K562 (cell line): Measurements from ENCODE around the gene ASPHD2. TPM values are rescaled to one million over a fixed set of nuclear protein-coding genes. Genes with fewer than 3 reads are reported as not detected.

ENCODE experiments used
- ATAC-seq: fragments of 200-7000 bp; cut with Tn5 transposase; 3 replicates; pipeline ENCODE4 v1.9.1; 2020; ENCODE audit warnings: moderate library complexity
- BruUV-seq: library from RNA; stranded (reverse); fragments of 400-500 nt; replicated peaks from 2 replicates; lab custom pipeline; 2021; lab: Mats Ljungman, UMichigan
- CTCF ChIA-PET: fragments of 300-600 bp; formaldehyde crosslinking; extraction: SDS; loops from one replicate; lab custom pipeline; 2021; ENCODE audit warnings: low intra/inter-chr PET ratio; lab: Yijun Ruan, JAX
- POLR2A ChIA-PET: fragments of 300-600, 350-650 bp; sonication (Branson Sonifier 250); formaldehyde crosslinking; extraction: SDS; loops from one replicate; lab custom pipeline; 2021; ENCODE audit warnings: antibody characterized with exemption, inconsistent platforms; lab: Yijun Ruan, JAX
- DNase-seq, 4 experiments: peaks; one replicate each; pipeline versions ENCODE4 v3.0.0 to v3.0.0-alpha.2; 2011 to 2018; ENCODE audit warnings: low spot score in 3 of 4, mixed read lengths in 3 of 4; ENCODE audit errors: extremely low read depth in 1 of 4
- FAIRE-seq: peaks from 2 replicates; lab custom pipeline; 2011; peaks lifted over from hg19 to GRCh38; lab: Jason Lieb, UNC
- H2AFZ ChIP-seq: 2 replicates; pipeline ENCODE4 v1.6.0; 2011; ENCODE audit warnings: low read depth, low read length, control low read depth, inconsistent platforms
- H3K27ac ChIP-seq: fragments of 200-600 bp; 3 replicates; pipeline ENCODE4 v1.8.0; 2011; ENCODE audit warnings: low read depth, mild to moderate bottlenecking, control low read depth, inconsistent platforms, low read length, moderate library complexity, mixed read lengths; ENCODE audit errors: extremely low read depth
- H3K27me3 ChIP-seq, 2 experiments: fragments of 300-600 bp in 1 of 2; 2 replicates in 1 of 2; 3 replicates in 1 of 2; pipeline versions ENCODE4 v1.6.0 to v1.8.0; 2011; ENCODE audit warnings: inconsistent platforms in 2 of 2, low read length in 2 of 2, mild to moderate bottlenecking in 1 of 2, mixed read lengths in 1 of 2, moderate library complexity in 1 of 2; ENCODE audit not compliant: control insufficient read depth in 2 of 2, insufficient read depth in 2 of 2
- H3K36me3 ChIP-seq: fragments of 300-600 bp; 3 replicates; pipeline ENCODE4 v1.8.0; 2011; ENCODE audit warnings: mild to moderate bottlenecking, low read length, inconsistent platforms; ENCODE audit not compliant: control insufficient read depth, insufficient read depth
- H3K4me1 ChIP-seq, 2 experiments: fragments of 200-600 bp in 1 of 2; replicated peaks in 1 of 2; 2 replicates in 1 of 2; 3 replicates in 1 of 2; pipeline versions ENCODE4 v1.5.1 to v1.8.0; 2011; ENCODE audit warnings: inconsistent platforms in 2 of 2, low read length in 2 of 2, mild to moderate bottlenecking in 1 of 2, mixed read lengths in 1 of 2, moderate library complexity in 1 of 2; ENCODE audit not compliant: control insufficient read depth in 2 of 2, insufficient read depth in 2 of 2
- H3K4me2 ChIP-seq: 2 replicates; pipeline ENCODE4 v1.6.1; 2011; ENCODE audit warnings: low read length, control low read depth, inconsistent platforms, mixed read lengths; ENCODE audit not compliant: insufficient read depth
- H3K4me3 ChIP-seq: fragments of 200-600 bp; sonication (generic), shearing (Covaris generic); 2 replicates; pipeline ENCODE4 v1.5.1; 2016; ENCODE audit warnings: control low read depth, inconsistent platforms
- H3K79me2 ChIP-seq: fragments of 200-600 bp; 3 replicates; pipeline ENCODE4 v1.8.0; 2011; ENCODE audit warnings: low read length, inconsistent platforms; ENCODE audit not compliant: control insufficient read depth, insufficient read depth
- H3K9ac ChIP-seq, 2 experiments: 2 replicates each; pipeline versions ENCODE4 v1.6.0 to v1.6.1; 2011; ENCODE audit warnings: low read depth in 2 of 2, low read length in 2 of 2, control low read depth in 1 of 2, inconsistent platforms in 1 of 2, mild to moderate bottlenecking in 1 of 2, mixed read lengths in 1 of 2; ENCODE audit not compliant: insufficient read depth in 1 of 2
- H3K9me1 ChIP-seq: one replicate; pipeline ENCODE4 v1.6.0; 2011; ENCODE audit warnings: inconsistent platforms, mild to moderate bottlenecking, low read length, moderate library complexity; ENCODE audit not compliant: control insufficient read depth, insufficient read depth
- H3K9me3 ChIP-seq: replicated peaks from 2 replicates; pipeline ENCODE4 v1.5.1; 2011; ENCODE audit warnings: low read depth, low read length, inconsistent platforms; ENCODE audit not compliant: control insufficient read depth, insufficient read depth
- H4K20me1 ChIP-seq: replicated peaks from 2 replicates; pipeline ENCODE4 v1.6.1; 2011; ENCODE audit warnings: low read length, inconsistent platforms, mixed read lengths; ENCODE audit not compliant: control insufficient read depth, insufficient read depth
- CREB1 ChIP-seq, 2 experiments: sonication (generic) in 1 of 2; formaldehyde crosslinking in 1 of 2; IDR thresholded peaks; 2 replicates each; pipeline versions ENCODE4 v1.6.1 to v1.8.0; 2012 to 2022; ENCODE audit warnings: inconsistent platforms in 1 of 2, mild to moderate bottlenecking in 1 of 2, missing genetic modification reagents in 1 of 2, moderate library complexity in 1 of 2
- E2F3 ChIP-seq: fragments of 250-450 bp; sonication (Bioruptor Pico); IDR thresholded peaks from 2 replicates; pipeline ENCODE4 v1.4.0; 2020; ENCODE audit warnings: mild to moderate bottlenecking
- HCFC1 ChIP-seq: IDR thresholded peaks from 2 replicates; pipeline ENCODE4 v1.6.1; 2012; ENCODE audit warnings: low read depth, low read length, improper control_type of control experiment
- MAFF ChIP-seq: IDR thresholded peaks from 2 replicates; pipeline ENCODE4 v1.6.1; 2012; ENCODE audit warnings: low read length, improper control_type of control experiment
- MAFG ChIP-seq: fragments of 450-650 bp; conservative IDR thresholded peaks from 2 replicates; pipeline ENCODE4 v1.6.1; 2016; ENCODE audit warnings: missing genetic modification characterization, missing compliant biosample characterization
- MCM5 ChIP-seq: fragments of 450-650 bp; IDR thresholded peaks from 2 replicates; pipeline ENCODE4 v1.6.1; 2016; ENCODE audit warnings: low read depth
- RAD51 ChIP-seq: fragments of 450-650 bp; IDR thresholded peaks from 2 replicates; pipeline ENCODE4 v1.7.1; 2016; ENCODE audit warnings: low read depth, mild to moderate bottlenecking, borderline replicate concordance
- TFAM ChIP-seq: fragments of 250-450 bp; sonication (Bioruptor Pico); conservative IDR thresholded peaks from 2 replicates; pipeline ENCODE4 v1.5.0; 2021; ENCODE audit warnings: mild to moderate bottlenecking, moderate library complexity
- ZNF143 ChIP-seq: sonication (generic); formaldehyde crosslinking; IDR thresholded peaks from 2 replicates; pipeline ENCODE4 v1.9.0; 2022; ENCODE audit warnings: mild to moderate bottlenecking, missing genetic modification reagents
- ZNF778 ChIP-seq: fragments of 450-650 bp; formaldehyde crosslinking; IDR thresholded peaks from 2 replicates; pipeline ENCODE4 v1.4.0; 2020; ENCODE audit warnings: mild to moderate bottlenecking, moderate library complexity
- ZSCAN32 ChIP-seq: fragments of 450-650 bp; formaldehyde crosslinking; IDR thresholded peaks from 2 replicates; pipeline ENCODE4 v1.4.0; 2020; ENCODE audit warnings: mild to moderate bottlenecking, moderate library complexity
- WGBS: fragments of 100-300 bp; shearing (Covaris generic); methylation state at CpG from one replicate; pipeline ENCODE4 v1.1.6; 2016; ENCODE audit warnings: low coverage, mixed read lengths; ENCODE audit not compliant: insufficient coverage; ENCODE audit errors: missing lambda C conversion rate; 5-methylcytosine and 5-hydroxymethylcytosine counted together
- in situ Hi-C: fragments of 300-500 bp; cut with MboI; formaldehyde crosslinking; loops from 4 replicates; pipeline ENCODE4 v1.15.0; 2018; ENCODE audit warnings: inconsistent platforms, mixed read lengths
- intact Hi-C: fragments of 100-400 bp; cut with micrococcal nuclease; formaldehyde crosslinking; loops from 2 replicates; pipeline ENCODE4 v1.14.2; 2022
- polyA plus RNA-seq, 8 experiments: library from polyadenylated mRNA; depleted of rRNA in 4 of 8; stranded (reverse) in 5 of 8; unstranded in 3 of 8; fragments of >200 nt; fragmentation: Nextera tagmentation in 2 of 8; fragmentation: Illumina TruSeq in 1 of 8; extraction: Ambion mirVana in 2 of 8; extraction: Trizol in 1 of 8; gene quantifications; 2 replicates each; pipeline versions ENCODE4 v1.2.1 to v1.2.3, GENCODE V29; 2011 to 2014; ENCODE audit warnings: inconsistent platforms in 1 of 8, missing spikeins in 1 of 8
- total RNA-seq, 7 experiments: library from RNA; depleted of rRNA in 6 of 7; stranded (reverse); fragments of >200 nt in 6 of 7; fragmentation: Illumina TruSeq in 2 of 7; extraction: Trizol in 2 of 7; gene quantifications; 2 replicates each; pipeline versions ENCODE4 v1.2.1 to v1.2.3, GENCODE V29; 2011 to 2021; ENCODE audit warnings: low replicate concordance in 1 of 7
- TF ChIP-seq, protein P1 (sequence below): sonication (generic); formaldehyde crosslinking; IDR thresholded peaks from 2 replicates; pipeline ENCODE4 v1.8.0; 2022; ENCODE audit warnings: missing genetic modification reagents, mild to moderate bottlenecking, borderline replicate concordance
- TF ChIP-seq, protein P2 (sequence below): sonication (generic); formaldehyde crosslinking; IDR thresholded peaks from 2 replicates; pipeline ENCODE4 v1.5.0; 2020; ENCODE audit warnings: missing genetic modification reagents
- TF ChIP-seq, protein P3 (sequence below): sonication (generic); formaldehyde crosslinking; IDR thresholded peaks from 2 replicates; pipeline ENCODE4 v1.8.1; 2022; ENCODE audit warnings: missing genetic modification reagents
- TF ChIP-seq, protein P4 (sequence below): sonication (generic); formaldehyde crosslinking; IDR thresholded peaks from 2 replicates; pipeline ENCODE4 v1.8.1; 2023; ENCODE audit warnings: mild to moderate bottlenecking, missing genetic modification reagents

ASPHD2 gene
- total and polyA plus RNA-seq, 9 of the 15 experiments (the other 6 are each of a cell fraction or from before 2014, with no cell fraction given): 0.18 to 0.64 (median 0.36) TPM

DNA sequence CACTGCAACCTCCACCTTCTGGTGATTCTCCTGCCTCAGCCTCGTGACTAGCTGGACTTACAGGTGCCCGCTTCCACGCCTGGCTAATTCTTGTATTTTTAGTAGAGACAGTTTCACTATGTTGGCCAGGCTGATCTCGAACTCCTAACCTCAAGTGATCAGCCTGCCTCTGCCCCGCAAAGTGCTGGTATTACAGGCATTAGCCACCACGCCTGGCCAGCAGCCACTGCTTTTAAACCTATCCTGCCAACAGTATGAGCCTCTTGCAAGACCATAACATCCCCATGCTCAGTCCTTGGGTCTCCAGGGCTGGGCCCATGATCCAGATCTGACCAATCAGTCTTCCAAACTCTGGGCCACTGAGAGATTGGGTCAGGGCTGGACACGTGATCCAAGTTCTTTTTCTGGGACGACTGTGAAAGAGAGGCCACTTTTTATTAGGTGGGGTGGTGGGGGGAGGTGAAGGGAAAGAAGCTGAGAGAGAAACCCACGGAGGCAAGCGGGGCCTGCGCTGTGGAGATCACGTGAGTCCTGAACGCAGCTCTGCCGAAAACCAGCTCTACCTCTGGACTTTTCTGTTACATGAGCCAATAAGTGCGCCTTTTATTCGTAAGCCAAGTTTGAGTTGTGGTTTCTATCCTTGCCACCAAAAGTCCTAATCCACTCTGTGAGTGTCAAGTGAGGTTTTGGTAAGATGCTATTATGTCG lies 17.9 kb downstream of the ASPHD2 start:
- ATAC-seq (no peak), DNase-seq (no peak), FAIRE-seq (no peak)
- CTCF ChIA-PET: no interaction called here
- no peaks in the 10 kb centered on the region for H3K27me3 ChIP-seq
- peaks cover 9% of the 10 kb centered on the region; the same call in 1 of the 3 replicates for H3K36me3 ChIP-seq
- POLR2A ChIA-PET: interaction anchor here (0.7 kb wide), 1 partner anchor 8 kb away, joined by 3 read pairs; no protein-coding TSS in a partner anchor
- no peaks in the 10 kb centered on the region for H3K9me3 ChIP-seq
- WGBS: 67% methylated on average over 10 of the region's 17 CpGs
- no peaks in the 10 kb centered on the region for H3K79me2 ChIP-seq
- in situ Hi-C loops (no loop called here), intact Hi-C loops (no loop called here)
- no peaks in the 10 kb centered on the region for H4K20me1 ChIP-seq
- no peak overlapping the region for H3K4me3 ChIP-seq
- no peaks in the 10 kb centered on the region for H3K9me1 ChIP-seq
- H2AFZ ChIP-seq: no peak overlapping the region
- no peak overlapping the region for H3K27ac ChIP-seq
- no TSS peak for BruUV-seq
- H3K4me2 ChIP-seq: no peak overlapping the region
- no peak overlapping the region for H3K9ac ChIP-seq
- TF ChIP-seq MCM5: no peak
- TF ChIP-seq MAFF: no peak
- no peak for TF ChIP-seq MAFG (tag)
- TF ChIP-seq HCFC1: no peak
- no peak for TF ChIP-seq ZNF778 (CRISPR knock-in tag)
- TF ChIP-seq CREB1 (IDR thresholded peaks at IDR 0.05): no peak
- TF ChIP-seq CREB1 (CRISPR knock-in tag; IDR thresholded peaks at IDR 0.05): no peak
- TF ChIP-seq, protein P1, sequence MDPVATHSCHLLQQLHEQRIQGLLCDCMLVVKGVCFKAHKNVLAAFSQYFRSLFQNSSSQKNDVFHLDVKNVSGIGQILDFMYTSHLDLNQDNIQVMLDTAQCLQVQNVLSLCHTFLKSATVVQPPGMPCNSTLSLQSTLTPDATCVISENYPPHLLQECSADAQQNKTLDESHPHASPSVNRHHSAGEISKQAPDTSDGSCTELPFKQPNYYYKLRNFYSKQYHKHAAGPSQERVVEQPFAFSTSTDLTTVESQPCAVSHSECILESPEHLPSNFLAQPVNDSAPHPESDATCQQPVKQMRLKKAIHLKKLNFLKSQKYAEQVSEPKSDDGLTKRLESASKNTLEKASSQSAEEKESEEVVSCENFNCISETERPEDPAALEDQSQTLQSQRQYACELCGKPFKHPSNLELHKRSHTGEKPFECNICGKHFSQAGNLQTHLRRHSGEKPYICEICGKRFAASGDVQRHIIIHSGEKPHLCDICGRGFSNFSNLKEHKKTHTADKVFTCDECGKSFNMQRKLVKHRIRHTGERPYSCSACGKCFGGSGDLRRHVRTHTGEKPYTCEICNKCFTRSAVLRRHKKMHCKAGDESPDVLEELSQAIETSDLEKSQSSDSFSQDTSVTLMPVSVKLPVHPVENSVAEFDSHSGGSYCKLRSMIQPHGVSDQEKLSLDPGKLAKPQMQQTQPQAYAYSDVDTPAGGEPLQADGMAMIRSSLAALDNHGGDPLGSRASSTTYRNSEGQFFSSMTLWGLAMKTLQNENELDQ (CRISPR knock-in tag): no peak
- TF ChIP-seq ZNF143 (CRISPR knock-in tag): no peak
- TF ChIP-seq, protein P2, sequence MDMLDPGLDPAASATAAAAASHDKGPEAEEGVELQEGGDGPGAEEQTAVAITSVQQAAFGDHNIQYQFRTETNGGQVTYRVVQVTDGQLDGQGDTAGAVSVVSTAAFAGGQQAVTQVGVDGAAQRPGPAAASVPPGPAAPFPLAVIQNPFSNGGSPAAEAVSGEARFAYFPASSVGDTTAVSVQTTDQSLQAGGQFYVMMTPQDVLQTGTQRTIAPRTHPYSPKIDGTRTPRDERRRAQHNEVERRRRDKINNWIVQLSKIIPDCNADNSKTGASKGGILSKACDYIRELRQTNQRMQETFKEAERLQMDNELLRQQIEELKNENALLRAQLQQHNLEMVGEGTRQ: peak; percentile 29; the same call in 1 of the 2 replicates
- no peak for TF ChIP-seq TFAM (CRISPR knock-in tag)
- TF ChIP-seq, protein P3, sequence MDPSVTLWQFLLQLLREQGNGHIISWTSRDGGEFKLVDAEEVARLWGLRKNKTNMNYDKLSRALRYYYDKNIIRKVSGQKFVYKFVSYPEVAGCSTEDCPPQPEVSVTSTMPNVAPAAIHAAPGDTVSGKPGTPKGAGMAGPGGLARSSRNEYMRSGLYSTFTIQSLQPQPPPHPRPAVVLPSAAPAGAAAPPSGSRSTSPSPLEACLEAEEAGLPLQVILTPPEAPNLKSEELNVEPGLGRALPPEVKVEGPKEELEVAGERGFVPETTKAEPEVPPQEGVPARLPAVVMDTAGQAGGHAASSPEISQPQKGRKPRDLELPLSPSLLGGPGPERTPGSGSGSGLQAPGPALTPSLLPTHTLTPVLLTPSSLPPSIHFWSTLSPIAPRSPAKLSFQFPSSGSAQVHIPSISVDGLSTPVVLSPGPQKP (CRISPR knock-in tag): no peak
- TF ChIP-seq, protein P4, sequence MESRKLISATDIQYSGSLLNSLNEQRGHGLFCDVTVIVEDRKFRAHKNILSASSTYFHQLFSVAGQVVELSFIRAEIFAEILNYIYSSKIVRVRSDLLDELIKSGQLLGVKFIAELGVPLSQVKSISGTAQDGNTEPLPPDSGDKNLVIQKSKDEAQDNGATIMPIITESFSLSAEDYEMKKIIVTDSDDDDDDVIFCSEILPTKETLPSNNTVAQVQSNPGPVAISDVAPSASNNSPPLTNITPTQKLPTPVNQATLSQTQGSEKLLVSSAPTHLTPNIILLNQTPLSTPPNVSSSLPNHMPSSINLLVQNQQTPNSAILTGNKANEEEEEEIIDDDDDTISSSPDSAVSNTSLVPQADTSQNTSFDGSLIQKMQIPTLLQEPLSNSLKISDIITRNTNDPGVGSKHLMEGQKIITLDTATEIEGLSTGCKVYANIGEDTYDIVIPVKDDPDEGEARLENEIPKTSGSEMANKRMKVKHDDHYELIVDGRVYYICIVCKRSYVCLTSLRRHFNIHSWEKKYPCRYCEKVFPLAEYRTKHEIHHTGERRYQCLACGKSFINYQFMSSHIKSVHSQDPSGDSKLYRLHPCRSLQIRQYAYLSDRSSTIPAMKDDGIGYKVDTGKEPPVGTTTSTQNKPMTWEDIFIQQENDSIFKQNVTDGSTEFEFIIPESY: no peak
- TF ChIP-seq ZSCAN32 (CRISPR knock-in tag): no peak
- no peak for TF ChIP-seq E2F3 (CRISPR knock-in tag)
- peak; percentile 44; the same call in 1 of the 2 replicates for TF ChIP-seq RAD51
- TF ChIP-seq, all 486 proteins: peak for 2
- peaks cover 0 to 3% of the 10 kb centered on the region in 2 experiments; a peak in 3 of 5 replicates for H3K4me1 ChIP-seq
